Skeletal muscle tissue (tissue), 4 donors: ENCODE results near the gene TUSC2. TPM values are rescaled to one million over a fixed set of nuclear protein-coding genes. Genes with fewer than 3 reads are reported as not detected.

Experiments used
- H3K27ac ChIP-seq: one replicate; pipeline ENCODE4 v1.7.0; 2013; ENCODE audit warnings: mild to moderate bottlenecking, low read depth, low read length, inconsistent platforms
- H3K27me3 ChIP-seq, 3 donors: one replicate each; pipeline ENCODE4 v1.7.0; 2013; ENCODE audit warnings: low read length in 3 of 3; ENCODE audit not compliant: control insufficient read depth in 3 of 3, insufficient read depth in 3 of 3
- H3K36me3 ChIP-seq, 3 donors: one replicate each; pipeline ENCODE4 v1.7.0; 2013; ENCODE audit warnings: low read length in 3 of 3; ENCODE audit not compliant: control insufficient read depth in 3 of 3, insufficient read depth in 3 of 3
- H3K4me1 ChIP-seq, 3 donors: one replicate each; pipeline ENCODE4 v1.7.0; 2013; ENCODE audit warnings: low read length in 3 of 3, mild to moderate bottlenecking in 3 of 3; ENCODE audit not compliant: control insufficient read depth in 3 of 3, insufficient read depth in 3 of 3
- H3K4me3 ChIP-seq, 3 donors: one replicate each; pipeline ENCODE4 v1.7.0; 2013; ENCODE audit warnings: low read length in 3 of 3
- H3K9ac ChIP-seq, 3 donors: one replicate each; pipeline ENCODE4 v1.7.0; 2013; ENCODE audit warnings: low read length in 3 of 3, mild to moderate bottlenecking in 3 of 3, moderate library complexity in 2 of 3, low read depth in 1 of 3
- H3K9me3 ChIP-seq, 3 donors: one replicate each; pipeline ENCODE4 v1.7.0; 2013; ENCODE audit warnings: low read length in 3 of 3; ENCODE audit not compliant: control insufficient read depth in 3 of 3
- total RNA-seq: library from RNA; depleted of rRNA; stranded (reverse); fragments of >200 nt; gene quantifications from one replicate; pipeline ENCODE4 v1.2.3, GENCODE V29; 2014
- donor health status: Osteomylitis.

Gene TUSC2
- total RNA-seq, 1 donor from 2014 or later = 7.8 TPM

- no peaks in the 10 kb centered on the region for H3K27me3 ChIP-seq
- no peak overlapping the region for H3K4me3 ChIP-seq
- H3K9ac ChIP-seq = peak overlapping the region in 1 of 3 donors; percentile 99
- no peak overlapping the region for H3K27ac ChIP-seq
- peaks cover 44 to 51% (median 47%) of the 10 kb centered on the region in 3 donors for H3K36me3 ChIP-seq
- H3K9me3 ChIP-seq = no peaks in the 10 kb centered on the region
- peaks cover 62 to 78% (median 65%) of the 10 kb centered on the region in 3 donors for H3K4me1 ChIP-seq
Measured at GRCh38 chr3:50354850-50355249, 26.8 kb upstream of the TUSC2 start.

- H3K9ac ChIP-seq = no peak overlapping the region
- H3K27me3 ChIP-seq = no peaks in the 10 kb centered on the region
- no peaks in the 10 kb centered on the region for H3K9me3 ChIP-seq
- peaks cover 65 to 79% (median 68%) of the 10 kb centered on the region in 3 donors for H3K4me1 ChIP-seq
- peaks cover 46 to 52% (median 48%) of the 10 kb centered on the region in 3 donors for H3K36me3 ChIP-seq
- no peak overlapping the region for H3K4me3 ChIP-seq
- no peak overlapping the region for H3K27ac ChIP-seq
Measured at GRCh38 chr3:50354186-50354764, 26.3 kb upstream of the TUSC2 start.

- Histone ChIP-seq H3K36me3 (peaks cover 53 to 60% (median 56%) of the 10 kb centered on the region in 3 donors), H3K27me3 (no peaks in the 10 kb centered on the region), H3K4me3 (no peak overlapping the region), H3K4me1 (peaks cover 66 to 81% (median 67%) of the 10 kb centered on the region in 3 donors), H3K27ac (no peak overlapping the region), H3K9me3 (no peaks in the 10 kb centered on the region), H3K9ac (peak overlapping the region in 1 of 3 donors; percentile 60)
Measured at GRCh38 chr3:50353245-50354004, 25.4 kb upstream of the TUSC2 start.

GRCh38 chr3:50352781-50353180, 24.8 kb upstream of the TUSC2 start:
- Histone ChIP-seq H3K36me3 (peaks cover 55 to 63% (median 61%) of the 10 kb centered on the region in 3 donors), H3K27me3 (no peaks in the 10 kb centered on the region), H3K9me3 (no peaks in the 10 kb centered on the region), H3K4me3 (no peak overlapping the region), H3K9ac (peak overlapping the region in 1 of 3 donors; percentile 60), H3K27ac (no peak overlapping the region), H3K4me1 (peaks cover 64 to 81% (median 66%) of the 10 kb centered on the region in 3 donors)

GRCh38 chr3:50351323-50351697, 23.3 kb upstream of the TUSC2 start:
- Histone ChIP-seq H3K36me3 (peaks cover 49 to 56% (median 55%) of the 10 kb centered on the region in 3 donors), H3K4me1 (peaks cover 55 to 71% (median 55%) of the 10 kb centered on the region in 3 donors), H3K27ac (peak overlapping the region; percentile 85), H3K4me3 (peak overlapping the region; percentile 90 to 100 (median 93)), H3K27me3 (no peaks in the 10 kb centered on the region), H3K9me3 (no peaks in the 10 kb centered on the region), H3K9ac (peak overlapping the region; percentile 84 to 97 (median 93))

GRCh38 chr3:50350527-50351322, 22.7 kb upstream of the TUSC2 start, which contains the start of the genes CYB561D2 and NPRL2:
TSS of gene CYB561D2 (plus strand) at chr3:50350862. CDS start at chr3:50351434, 572 bp downstream.
TSS of gene NPRL2 (minus strand) at chr3:50350775. CDS start at chr3:50350652, 123 bp downstream.
- H3K4me1 ChIP-seq = peaks cover 50 to 68% (median 51%) of the 10 kb centered on the region in 3 donors
- H3K36me3 ChIP-seq = peaks cover 46 to 50% (median 50%) of the 10 kb centered on the region in 3 donors

GRCh38 chr3:50350213-50350526, 22.1 kb upstream of the TUSC2 start:
- Histone ChIP-seq H3K9me3 (no peaks in the 10 kb centered on the region), H3K27me3 (peaks cover 0 to 8% (median 0%) of the 10 kb centered on the region in 3 donors)

More at GRCh38 chr3:50350527-50351322, 22.7 kb upstream of the TUSC2 start, which contains the start of the genes CYB561D2 and NPRL2:
- H3K4me3 ChIP-seq = peak within 1 kb of the TSS; percentile 90 to 100 (median 93)
- peaks cover 0 to 2% (median 0%) of the 10 kb centered on the region in 3 donors for H3K27me3 ChIP-seq
- peak within 1 kb of the TSS; percentile 85 for H3K27ac ChIP-seq
- H3K9ac ChIP-seq = peak within 1 kb of the TSS; percentile 84 to 97 (median 93)
- no peaks in the 10 kb centered on the region for H3K9me3 ChIP-seq

GRCh38 chr3:50347187-50347813, 19.3 kb upstream of the TUSC2 start:
- peaks cover 0 to 15% (median 0%) of the 10 kb centered on the region in 3 donors for H3K27me3 ChIP-seq
- peaks cover 20 to 21% (median 20%) of the 10 kb centered on the region in 3 donors for H3K36me3 ChIP-seq
- H3K4me3 ChIP-seq = no peak overlapping the region
- no peak overlapping the region for H3K27ac ChIP-seq
- no peaks in the 10 kb centered on the region for H3K9me3 ChIP-seq
- peak overlapping the region in 1 of 3 donors; percentile 14 for H3K9ac ChIP-seq
- peaks cover 42 to 55% (median 48%) of the 10 kb centered on the region in 3 donors for H3K4me1 ChIP-seq

More at GRCh38 chr3:50350213-50350526, 22.1 kb upstream of the TUSC2 start:
- peaks cover 41 to 45% (median 44%) of the 10 kb centered on the region in 3 donors for H3K36me3 ChIP-seq
- H3K27ac ChIP-seq = peak overlapping the region; percentile 85
- H3K4me3 ChIP-seq = peak overlapping the region; percentile 90 to 100 (median 93)
- peaks cover 48 to 68% (median 51%) of the 10 kb centered on the region in 3 donors for H3K4me1 ChIP-seq
- H3K9ac ChIP-seq = peak overlapping the region; percentile 84 to 97 (median 93)
